ENCODE data around the gene HNRNPL. TPM values are rescaled to one million over a fixed set of nuclear protein-coding genes. Genes with fewer than 3 reads are reported as not detected.

Gene HNRNPL
- total and polyA plus RNA-seq, 9 of the 15 experiments (the other 6 are each of a cell fraction or from before 2014, with no cell fraction given), result 39.5 to 610 (median 299) TPM

DNA sequence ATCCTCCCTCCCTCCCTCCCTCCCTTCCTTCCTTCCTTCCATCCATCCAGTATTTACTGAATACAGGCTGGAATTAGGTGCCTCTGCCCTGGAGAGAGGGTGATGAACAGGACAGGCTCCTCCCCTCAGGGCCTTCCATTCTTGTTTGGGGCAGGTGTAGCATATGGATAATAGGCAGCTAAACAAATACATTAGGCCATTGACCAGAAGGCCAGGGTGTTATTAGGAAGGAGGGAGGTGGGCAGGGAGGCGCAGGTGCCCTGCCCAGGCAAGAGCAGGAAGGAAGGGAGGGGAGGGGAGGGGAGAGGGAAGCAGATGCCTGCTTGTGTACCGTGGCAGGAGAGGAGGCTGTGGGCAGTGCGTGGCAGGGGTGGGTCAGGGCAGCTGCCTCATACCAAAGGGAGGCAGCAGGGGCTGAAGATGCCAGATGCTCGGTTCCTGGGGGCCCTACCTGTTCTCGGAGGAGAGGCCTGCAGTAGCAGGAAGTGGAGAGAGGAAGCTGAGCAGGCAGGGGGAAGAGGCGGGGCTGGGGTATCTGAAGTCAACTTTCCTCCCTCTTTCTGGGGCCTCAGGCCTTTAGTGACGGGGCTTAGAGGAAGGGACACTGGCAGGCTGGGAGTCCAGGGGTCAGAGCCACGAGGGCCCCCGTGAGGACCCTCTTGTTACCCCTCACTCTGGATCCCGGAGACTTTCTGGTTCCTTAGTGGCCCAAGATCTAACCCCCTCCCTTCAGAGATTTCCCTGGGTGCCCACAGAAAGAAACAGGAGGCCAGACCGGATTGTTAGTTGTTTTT lies 28.2 kb upstream of the HNRNPL start, which contains the start of gene RINL (continued):
- TF ChIP-seq FOSL1 (tag; conservative IDR thresholded peaks at IDR 0.05) (no peak), ZNF583 (CRISPR knock-in tag; IDR thresholded peaks at IDR 0.05) (no peak), FUS (optimal IDR thresholded peaks at IDR 0.05; ENCODE audit: low read depth, low read length) (no peak), ZSCAN32 (CRISPR knock-in tag; IDR thresholded peaks at IDR 0.05) (no peak), BMI1 (IDR thresholded peaks at IDR 0.05; ENCODE audit: low read length) (no peak), FOXK2 (conservative IDR thresholded peaks at IDR 0.05 in 1 of 2, IDR thresholded peaks at IDR 0.05 in 1 of 2; ENCODE audit: low read depth in 2 of 2) (peak in 1 of 2 experiments; percentile 55; a peak in 1 of 4 replicates), ZNF253 (CRISPR knock-in tag; conservative IDR thresholded peaks at IDR 0.05) (no peak), ILF3 (IDR thresholded peaks at IDR 0.05; ENCODE audit: borderline replicate concordance) (no peak), STAT5A (IDR thresholded peaks at IDR 0.05; ENCODE audit: borderline replicate concordance, low read length) (no peak), CHD4 (IDR thresholded peaks at IDR 0.05; ENCODE audit: insufficient read depth, insufficient replicate concordance, low read depth, low read length, poor library complexity, severe bottlenecking) (no peak), RERE (CRISPR knock-in tag; IDR thresholded peaks at IDR 0.05; ENCODE audit: borderline replicate concordance) (no peak), NCOR1 (IDR thresholded peaks at IDR 0.05) (no peak), NR4A1 (CRISPR knock-in tag; IDR thresholded peaks at IDR 0.05) (no peak), NR4A1 (tag; IDR thresholded peaks at IDR 0.05) (no peak), ZFP1 (CRISPR knock-in tag; IDR thresholded peaks at IDR 0.05) (no peak), ARHGAP35 (IDR thresholded peaks at IDR 0.05; ENCODE audit: partially characterized antibody) (no peak), RB1 (IDR thresholded peaks at IDR 0.05; ENCODE audit: low read depth) (no peak), POLR3A (IDR thresholded peaks at IDR 0.05; ENCODE audit: borderline replicate concordance, extremely low read depth, insufficient read depth, insufficient read length) (no peak), DIDO1 (tag; IDR thresholded peaks at IDR 0.05; ENCODE audit: low read depth) (no peak), NFE2L1 (tag; IDR thresholded peaks at IDR 0.05; ENCODE audit: borderline replicate concordance, low read depth) (no peak), CHCHD3 (CRISPR knock-in tag; IDR thresholded peaks at IDR 0.05) (no peak)
- TF ChIP-seq, protein P1, sequence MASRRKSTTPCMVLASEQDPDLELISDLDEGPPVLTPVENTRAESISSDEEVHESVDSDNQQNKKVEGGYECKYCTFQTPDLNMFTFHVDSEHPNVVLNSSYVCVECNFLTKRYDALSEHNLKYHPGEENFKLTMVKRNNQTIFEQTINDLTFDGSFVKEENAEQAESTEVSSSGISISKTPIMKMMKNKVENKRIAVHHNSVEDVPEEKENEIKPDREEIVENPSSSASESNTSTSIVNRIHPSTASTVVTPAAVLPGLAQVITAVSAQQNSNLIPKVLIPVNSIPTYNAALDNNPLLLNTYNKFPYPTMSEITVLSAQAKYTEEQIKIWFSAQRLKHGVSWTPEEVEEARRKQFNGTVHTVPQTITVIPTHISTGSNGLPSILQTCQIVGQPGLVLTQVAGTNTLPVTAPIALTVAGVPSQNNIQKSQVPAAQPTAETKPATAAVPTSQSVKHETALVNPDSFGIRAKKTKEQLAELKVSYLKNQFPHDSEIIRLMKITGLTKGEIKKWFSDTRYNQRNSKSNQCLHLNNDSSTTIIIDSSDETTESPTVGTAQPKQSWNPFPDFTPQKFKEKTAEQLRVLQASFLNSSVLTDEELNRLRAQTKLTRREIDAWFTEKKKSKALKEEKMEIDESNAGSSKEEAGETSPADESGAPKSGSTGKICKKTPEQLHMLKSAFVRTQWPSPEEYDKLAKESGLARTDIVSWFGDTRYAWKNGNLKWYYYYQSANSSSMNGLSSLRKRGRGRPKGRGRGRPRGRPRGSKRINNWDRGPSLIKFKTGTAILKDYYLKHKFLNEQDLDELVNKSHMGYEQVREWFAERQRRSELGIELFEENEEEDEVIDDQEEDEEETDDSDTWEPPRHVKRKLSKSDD (conservative IDR thresholded peaks at IDR 0.05; ENCODE audit: low read length), result no peak
